Vagina (tissue), 2 donors: ENCODE data around the gene HSPA12A.

Experiments
- CTCF ChIP-seq, 3 experiments: fragments of 450-650 bp in 2 of 3; fragments of 200-600 bp in 1 of 3; sonication (generic) in 1 of 3; IDR thresholded peaks; one replicate each; pipeline ENCODE4 v1.5.1; 2017 to 2019; ENCODE audit warnings: antibody characterized with exemption in 3 of 3, mild to moderate bottlenecking in 2 of 3, moderate library complexity in 2 of 3
- POLR2AphosphoS5 ChIP-seq, 2 donors: sonication (generic); formaldehyde crosslinking; IDR thresholded peaks; one replicate each; pipeline ENCODE4 v1.9.0; 2017; ENCODE audit warnings: antibody characterized with exemption in 2 of 2, mild to moderate bottlenecking in 2 of 2, low read depth in 1 of 2; ENCODE audit not compliant: insufficient read depth in 1 of 2

GRCh38 chr10:116669080-116669479 is 73.3 kb downstream of the HSPA12A start:
- TF ChIP-seq CTCF (IDR thresholded peaks at IDR 0.05) (no peak), POLR2AphosphoS5 (IDR thresholded peaks at IDR 0.05; ENCODE audit: insufficient read depth in 1 of 2, low read depth in 1 of 2) (no peak)
